WTC11 (cell line): Measurements from ENCODE around the gene SDR42E2. TPM values are rescaled to one million over a fixed set of nuclear protein-coding genes. Genes with fewer than 3 reads are reported as not detected.

ENCODE experiments used
- ATAC-seq: fragments of 200-7000 bp; cut with Tn5 transposase; 2 replicates; pipeline ENCODE4 v1.10.0; 2021; ENCODE audit warnings: mild to moderate bottlenecking, moderate library complexity
- CTCF ChIA-PET: fragments of 300-600 bp; sonication (Branson Sonifier 250); formaldehyde crosslinking; loops from one replicate; lab custom pipeline; 2021; ENCODE audit warnings: antibody characterized with exemption; lab: Charles Lee
- POLR2A ChIA-PET: fragments of 350-600 bp; sonication (Branson Sonifier 250); formaldehyde crosslinking; loops from one replicate; lab custom pipeline; 2021; ENCODE audit warnings: antibody characterized with exemption; lab: Charles Lee
- DNase-seq: peaks from one replicate; pipeline ENCODE4 v3.0.0; 2021; ENCODE audit warnings: low spot score
- H3K27ac Mint-ChIP-seq: 2 replicates; pipeline ENCODE4 v1.8.0; 2021; ENCODE audit warnings: mixed read lengths
- H3K27me3 Mint-ChIP-seq: 2 replicates; pipeline ENCODE4 v1.8.0; 2021; ENCODE audit warnings: low read depth, mild to moderate bottlenecking, moderate library complexity, mixed read lengths
- H3K36me3 Mint-ChIP-seq: 2 replicates; pipeline ENCODE4 v1.8.0; 2021; ENCODE audit warnings: mixed read lengths
- H3K4me1 Mint-ChIP-seq: 2 replicates; pipeline ENCODE4 v1.8.0; 2022; ENCODE audit warnings: mixed read lengths
- H3K4me3 Mint-ChIP-seq: 2 replicates; pipeline ENCODE4 v1.8.0; 2021; ENCODE audit warnings: mild to moderate bottlenecking, moderate library complexity, mixed read lengths
- H3K9me3 Mint-ChIP-seq: 2 replicates; pipeline ENCODE4 v1.8.0; 2021; ENCODE audit warnings: mixed read lengths
- CREM ChIP-seq: sonication (generic); formaldehyde crosslinking; IDR thresholded peaks from 2 replicates; pipeline ENCODE4 v1.8.1; 2022; ENCODE audit warnings: mild to moderate bottlenecking, missing genetic modification reagents, moderate library complexity
- ETV6 ChIP-seq: sonication (generic); formaldehyde crosslinking; IDR thresholded peaks from 2 replicates; pipeline ENCODE4 v1.8.1; 2022; ENCODE audit warnings: mild to moderate bottlenecking, missing genetic modification reagents
- FOXP1 ChIP-seq: sonication (generic); formaldehyde crosslinking; IDR thresholded peaks from 2 replicates; pipeline ENCODE4 v1.8.0; 2022; ENCODE audit warnings: missing genetic modification reagents, mild to moderate bottlenecking, moderate library complexity, borderline replicate concordance
- JUN ChIP-seq: sonication (generic); formaldehyde crosslinking; IDR thresholded peaks from 2 replicates; pipeline ENCODE4 v1.8.0; 2023; ENCODE audit warnings: mild to moderate bottlenecking, missing genetic modification reagents
- KAT7 ChIP-seq: sonication (generic); formaldehyde crosslinking; IDR thresholded peaks from 2 replicates; pipeline ENCODE4 v1.8.1; 2023; ENCODE audit warnings: missing genetic modification reagents, mild to moderate bottlenecking, borderline replicate concordance
- SMAD3 ChIP-seq: sonication (generic); formaldehyde crosslinking; IDR thresholded peaks from 2 replicates; pipeline ENCODE4 v1.8.0; 2022; ENCODE audit warnings: missing genetic modification reagents, mild to moderate bottlenecking, borderline replicate concordance
- SMAD4 ChIP-seq: sonication (generic); formaldehyde crosslinking; IDR thresholded peaks from 2 replicates; pipeline ENCODE4 v1.8.0; 2022; ENCODE audit warnings: mild to moderate bottlenecking, missing genetic modification reagents
- ZNF121 ChIP-seq: sonication (generic); formaldehyde crosslinking; IDR thresholded peaks from 2 replicates; pipeline ENCODE4 v1.8.0; 2023; ENCODE audit warnings: missing genetic modification reagents
- ZNF138 ChIP-seq: sonication (generic); formaldehyde crosslinking; conservative IDR thresholded peaks from 2 replicates; pipeline ENCODE4 v1.8.1; 2022; ENCODE audit warnings: mild to moderate bottlenecking, moderate library complexity, missing genetic modification reagents
- ZNF219 ChIP-seq: sonication (generic); formaldehyde crosslinking; IDR thresholded peaks from 2 replicates; pipeline ENCODE4 v1.8.0; 2023; ENCODE audit warnings: missing genetic modification reagents, mild to moderate bottlenecking, borderline replicate concordance
- total RNA-seq: library from RNA; stranded (reverse); gene quantifications from 3 replicates; pipeline ENCODE4 v1.2.3, GENCODE V29; 2021
- TF ChIP-seq, protein P1 (sequence below): fragments of 200-600 bp; IDR thresholded peaks from 2 replicates; pipeline ENCODE4 v1.8.0; 2022; ENCODE audit warnings: antibody characterized with exemption
- TF ChIP-seq, protein P2 (sequence below): sonication (generic); formaldehyde crosslinking; IDR thresholded peaks from 2 replicates; pipeline ENCODE4 v1.8.1; 2023; ENCODE audit warnings: mild to moderate bottlenecking, missing genetic modification reagents, borderline replicate concordance
- TF ChIP-seq, protein P3 (sequence below): sonication (generic); formaldehyde crosslinking; IDR thresholded peaks from 2 replicates; pipeline ENCODE4 v1.8.1; 2023; ENCODE audit warnings: mild to moderate bottlenecking, missing genetic modification reagents
- TF ChIP-seq, protein P4 (sequence below): sonication (generic); formaldehyde crosslinking; IDR thresholded peaks from 2 replicates; pipeline ENCODE4 v1.8.0; 2022; ENCODE audit warnings: missing genetic modification reagents

SDR42E2 gene
- total RNA-seq, 1 experiment from 2014 or later: 0.13 TPM

DNA sequence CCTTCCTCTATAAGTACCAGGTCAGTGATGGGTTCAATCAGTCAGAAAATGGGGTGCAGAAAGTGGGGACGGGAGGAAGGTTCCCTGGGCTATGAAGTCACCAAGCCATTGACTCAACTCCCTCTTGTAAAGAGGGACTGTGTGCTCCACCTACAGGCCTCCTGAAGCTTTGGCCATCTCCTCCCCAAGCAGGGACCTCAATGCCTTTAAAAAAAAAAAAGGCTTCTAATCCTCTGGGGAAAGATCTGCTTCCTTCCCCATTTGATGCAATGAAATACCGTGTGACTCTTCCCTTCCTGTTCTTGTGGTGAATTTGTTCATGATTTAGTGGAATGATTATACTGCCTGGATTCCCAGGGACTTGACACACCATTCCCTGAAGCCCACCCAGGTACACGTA lies 39.2 kb upstream of the SDR42E2 start:
- TF ChIP-seq SMAD3 (no peak), SMAD4 (CRISPR knock-in tag) (no peak), CREM (CRISPR knock-in tag) (no peak)
- TF ChIP-seq, protein P1, sequence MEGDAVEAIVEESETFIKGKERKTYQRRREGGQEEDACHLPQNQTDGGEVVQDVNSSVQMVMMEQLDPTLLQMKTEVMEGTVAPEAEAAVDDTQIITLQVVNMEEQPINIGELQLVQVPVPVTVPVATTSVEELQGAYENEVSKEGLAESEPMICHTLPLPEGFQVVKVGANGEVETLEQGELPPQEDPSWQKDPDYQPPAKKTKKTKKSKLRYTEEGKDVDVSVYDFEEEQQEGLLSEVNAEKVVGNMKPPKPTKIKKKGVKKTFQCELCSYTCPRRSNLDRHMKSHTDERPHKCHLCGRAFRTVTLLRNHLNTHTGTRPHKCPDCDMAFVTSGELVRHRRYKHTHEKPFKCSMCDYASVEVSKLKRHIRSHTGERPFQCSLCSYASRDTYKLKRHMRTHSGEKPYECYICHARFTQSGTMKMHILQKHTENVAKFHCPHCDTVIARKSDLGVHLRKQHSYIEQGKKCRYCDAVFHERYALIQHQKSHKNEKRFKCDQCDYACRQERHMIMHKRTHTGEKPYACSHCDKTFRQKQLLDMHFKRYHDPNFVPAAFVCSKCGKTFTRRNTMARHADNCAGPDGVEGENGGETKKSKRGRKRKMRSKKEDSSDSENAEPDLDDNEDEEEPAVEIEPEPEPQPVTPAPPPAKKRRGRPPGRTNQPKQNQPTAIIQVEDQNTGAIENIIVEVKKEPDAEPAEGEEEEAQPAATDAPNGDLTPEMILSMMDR: no peak
- TF ChIP-seq, protein P2, sequence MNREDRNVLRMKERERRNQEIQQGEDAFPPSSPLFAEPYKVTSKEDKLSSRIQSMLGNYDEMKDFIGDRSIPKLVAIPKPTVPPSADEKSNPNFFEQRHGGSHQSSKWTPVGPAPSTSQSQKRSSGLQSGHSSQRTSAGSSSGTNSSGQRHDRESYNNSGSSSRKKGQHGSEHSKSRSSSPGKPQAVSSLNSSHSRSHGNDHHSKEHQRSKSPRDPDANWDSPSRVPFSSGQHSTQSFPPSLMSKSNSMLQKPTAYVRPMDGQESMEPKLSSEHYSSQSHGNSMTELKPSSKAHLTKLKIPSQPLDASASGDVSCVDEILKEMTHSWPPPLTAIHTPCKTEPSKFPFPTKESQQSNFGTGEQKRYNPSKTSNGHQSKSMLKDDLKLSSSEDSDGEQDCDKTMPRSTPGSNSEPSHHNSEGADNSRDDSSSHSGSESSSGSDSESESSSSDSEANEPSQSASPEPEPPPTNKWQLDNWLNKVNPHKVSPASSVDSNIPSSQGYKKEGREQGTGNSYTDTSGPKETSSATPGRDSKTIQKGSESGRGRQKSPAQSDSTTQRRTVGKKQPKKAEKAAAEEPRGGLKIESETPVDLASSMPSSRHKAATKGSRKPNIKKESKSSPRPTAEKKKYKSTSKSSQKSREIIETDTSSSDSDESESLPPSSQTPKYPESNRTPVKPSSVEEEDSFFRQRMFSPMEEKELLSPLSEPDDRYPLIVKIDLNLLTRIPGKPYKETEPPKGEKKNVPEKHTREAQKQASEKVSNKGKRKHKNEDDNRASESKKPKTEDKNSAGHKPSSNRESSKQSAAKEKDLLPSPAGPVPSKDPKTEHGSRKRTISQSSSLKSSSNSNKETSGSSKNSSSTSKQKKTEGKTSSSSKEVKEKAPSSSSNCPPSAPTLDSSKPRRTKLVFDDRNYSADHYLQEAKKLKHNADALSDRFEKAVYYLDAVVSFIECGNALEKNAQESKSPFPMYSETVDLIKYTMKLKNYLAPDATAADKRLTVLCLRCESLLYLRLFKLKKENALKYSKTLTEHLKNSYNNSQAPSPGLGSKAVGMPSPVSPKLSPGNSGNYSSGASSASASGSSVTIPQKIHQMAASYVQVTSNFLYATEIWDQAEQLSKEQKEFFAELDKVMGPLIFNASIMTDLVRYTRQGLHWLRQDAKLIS (CRISPR knock-in tag): no peak
- DNase-seq: no peak
- POLR2A ChIA-PET: no interaction called here
- H3K4me3 Mint-ChIP-seq: no peak overlapping the region
- H3K4me1 Mint-ChIP-seq: no peaks in the 10 kb centered on the region
- H3K9me3 Mint-ChIP-seq: peaks cover 3% of the 10 kb centered on the region
- CTCF ChIA-PET: interaction anchor here (1.0 to 1.5 kb wide), 5 partner anchors 14 to 177 kb away, joined by 3 to 13 read pairs (median 3); no protein-coding TSS in a partner anchor
- H3K36me3 Mint-ChIP-seq: no peaks in the 10 kb centered on the region
- H3K27ac Mint-ChIP-seq: no peak overlapping the region
- peaks cover 6% of the 10 kb centered on the region; the same call in 1 of the 2 replicates for H3K27me3 Mint-ChIP-seq
- peak; percentile 81 for ATAC-seq

DNA sequence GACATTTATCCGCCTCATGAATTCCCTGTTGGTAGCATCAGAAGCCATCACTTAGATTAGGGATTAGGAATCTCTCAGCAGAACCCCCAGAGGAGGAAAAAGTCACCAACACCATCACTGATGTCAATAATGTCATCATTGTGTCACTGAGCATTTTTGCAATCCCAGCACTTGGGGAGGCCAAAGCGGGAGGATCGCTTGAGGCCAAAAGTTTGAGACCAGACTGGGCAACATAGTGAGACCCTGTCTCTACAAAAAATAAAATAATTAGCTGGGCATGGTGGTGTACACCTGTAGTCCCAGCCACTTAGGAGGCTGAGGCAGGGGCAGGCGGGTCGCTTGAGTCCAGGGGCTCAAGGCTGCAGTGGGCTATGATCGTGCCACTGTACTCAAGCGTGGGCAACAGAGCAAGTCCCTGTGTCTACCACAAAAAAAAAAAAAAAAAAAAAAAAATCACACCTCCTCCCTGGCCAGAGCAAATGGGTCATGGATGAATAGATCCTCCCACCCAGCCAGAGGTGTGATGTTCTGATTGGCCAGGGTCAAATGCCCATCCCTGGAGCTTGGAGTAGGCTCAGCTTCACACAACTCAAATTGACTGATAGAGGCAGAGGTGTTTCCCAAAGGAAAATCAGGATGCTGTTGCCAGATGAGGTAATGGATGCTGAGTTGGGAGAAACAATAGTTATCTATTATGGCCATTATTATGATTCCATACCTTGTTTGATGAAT lies 38.4 kb upstream of the SDR42E2 start:
- DNase-seq (no peak), ATAC-seq (peak; percentile 70)
- ChIA-PET POLR2A (no interaction called here), CTCF (interaction anchor here (0.7 to 1.5 kb wide), 7 partner anchors 13 to 177 kb away, joined by 3 to 13 read pairs (median 3); no protein-coding TSS in a partner anchor)
- H3K4me1 Mint-ChIP-seq: no peaks in the 10 kb centered on the region
- TF ChIP-seq ETV6 (CRISPR knock-in tag) (no peak), ZNF121 (peak; percentile 80; the same call in 1 of the 2 replicates)
- peaks cover 10% of the 10 kb centered on the region for H3K9me3 Mint-ChIP-seq
- no peak overlapping the region for H3K27ac Mint-ChIP-seq
- H3K4me3 Mint-ChIP-seq: no peak overlapping the region
- H3K27me3 Mint-ChIP-seq: peaks cover 8% of the 10 kb centered on the region
- no peaks in the 10 kb centered on the region for H3K36me3 Mint-ChIP-seq

DNA sequence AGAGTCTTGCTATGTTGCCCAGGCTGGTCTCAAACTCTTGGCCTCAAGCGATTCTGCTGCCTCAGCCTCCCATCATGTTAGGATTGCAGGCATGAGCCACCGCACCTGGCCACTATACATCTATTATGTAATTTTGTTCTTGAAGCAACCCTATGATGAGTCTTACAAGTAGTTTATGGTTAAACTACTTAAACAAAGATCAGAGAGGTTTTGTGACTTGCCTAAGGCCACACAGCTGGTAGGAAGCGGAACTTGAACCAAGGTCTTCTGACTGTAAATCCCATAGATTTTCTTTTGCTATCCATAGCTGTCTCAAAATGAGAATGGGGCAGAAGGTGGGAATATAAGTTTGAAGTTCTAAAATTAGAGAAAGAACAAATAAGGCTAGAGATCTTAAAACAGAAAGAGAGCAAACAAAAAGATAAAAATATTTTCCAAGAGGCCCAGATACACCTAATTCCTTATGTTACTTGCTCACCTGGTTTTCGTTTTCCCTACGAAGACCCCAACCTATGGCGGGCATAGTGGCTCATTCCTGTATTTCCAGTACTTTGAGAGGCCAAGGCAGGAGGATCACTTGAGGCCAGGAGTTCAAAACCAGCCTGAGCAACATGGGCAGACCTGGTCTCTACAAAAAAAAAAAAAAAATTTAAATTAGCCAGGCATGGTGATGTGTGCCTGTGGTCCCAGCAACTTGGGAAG lies 37.6 kb upstream of the SDR42E2 start:
- Mint-ChIP-seq H3K4me1 (no peaks in the 10 kb centered on the region), H3K9me3 (peaks cover 10% of the 10 kb centered on the region), H3K4me3 (no peak overlapping the region), H3K27ac (no peak overlapping the region), H3K27me3 (peaks cover 11% of the 10 kb centered on the region), H3K36me3 (no peaks in the 10 kb centered on the region)
- POLR2A ChIA-PET: no interaction called here
- CTCF ChIA-PET: interaction anchor here (0.7 to 1.5 kb wide), 3 partner anchors 24 to 64 kb away, joined by 3 to 5 read pairs (median 4); no protein-coding TSS in a partner anchor
- DNase-seq (no peak), ATAC-seq (no peak)
- TF ChIP-seq, protein P2 (CRISPR knock-in tag): no peak
- TF ChIP-seq, protein P3, sequence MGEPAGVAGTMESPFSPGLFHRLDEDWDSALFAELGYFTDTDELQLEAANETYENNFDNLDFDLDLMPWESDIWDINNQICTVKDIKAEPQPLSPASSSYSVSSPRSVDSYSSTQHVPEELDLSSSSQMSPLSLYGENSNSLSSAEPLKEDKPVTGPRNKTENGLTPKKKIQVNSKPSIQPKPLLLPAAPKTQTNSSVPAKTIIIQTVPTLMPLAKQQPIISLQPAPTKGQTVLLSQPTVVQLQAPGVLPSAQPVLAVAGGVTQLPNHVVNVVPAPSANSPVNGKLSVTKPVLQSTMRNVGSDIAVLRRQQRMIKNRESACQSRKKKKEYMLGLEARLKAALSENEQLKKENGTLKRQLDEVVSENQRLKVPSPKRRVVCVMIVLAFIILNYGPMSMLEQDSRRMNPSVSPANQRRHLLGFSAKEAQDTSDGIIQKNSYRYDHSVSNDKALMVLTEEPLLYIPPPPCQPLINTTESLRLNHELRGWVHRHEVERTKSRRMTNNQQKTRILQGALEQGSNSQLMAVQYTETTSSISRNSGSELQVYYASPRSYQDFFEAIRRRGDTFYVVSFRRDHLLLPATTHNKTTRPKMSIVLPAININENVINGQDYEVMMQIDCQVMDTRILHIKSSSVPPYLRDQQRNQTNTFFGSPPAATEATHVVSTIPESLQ: no peak
- TF ChIP-seq FOXP1 (no peak), KAT7 (no peak), JUN (CRISPR knock-in tag) (no peak), ZNF219 (CRISPR knock-in tag) (no peak), ZNF138 (CRISPR knock-in tag) (no peak)
- TF ChIP-seq, protein P4, sequence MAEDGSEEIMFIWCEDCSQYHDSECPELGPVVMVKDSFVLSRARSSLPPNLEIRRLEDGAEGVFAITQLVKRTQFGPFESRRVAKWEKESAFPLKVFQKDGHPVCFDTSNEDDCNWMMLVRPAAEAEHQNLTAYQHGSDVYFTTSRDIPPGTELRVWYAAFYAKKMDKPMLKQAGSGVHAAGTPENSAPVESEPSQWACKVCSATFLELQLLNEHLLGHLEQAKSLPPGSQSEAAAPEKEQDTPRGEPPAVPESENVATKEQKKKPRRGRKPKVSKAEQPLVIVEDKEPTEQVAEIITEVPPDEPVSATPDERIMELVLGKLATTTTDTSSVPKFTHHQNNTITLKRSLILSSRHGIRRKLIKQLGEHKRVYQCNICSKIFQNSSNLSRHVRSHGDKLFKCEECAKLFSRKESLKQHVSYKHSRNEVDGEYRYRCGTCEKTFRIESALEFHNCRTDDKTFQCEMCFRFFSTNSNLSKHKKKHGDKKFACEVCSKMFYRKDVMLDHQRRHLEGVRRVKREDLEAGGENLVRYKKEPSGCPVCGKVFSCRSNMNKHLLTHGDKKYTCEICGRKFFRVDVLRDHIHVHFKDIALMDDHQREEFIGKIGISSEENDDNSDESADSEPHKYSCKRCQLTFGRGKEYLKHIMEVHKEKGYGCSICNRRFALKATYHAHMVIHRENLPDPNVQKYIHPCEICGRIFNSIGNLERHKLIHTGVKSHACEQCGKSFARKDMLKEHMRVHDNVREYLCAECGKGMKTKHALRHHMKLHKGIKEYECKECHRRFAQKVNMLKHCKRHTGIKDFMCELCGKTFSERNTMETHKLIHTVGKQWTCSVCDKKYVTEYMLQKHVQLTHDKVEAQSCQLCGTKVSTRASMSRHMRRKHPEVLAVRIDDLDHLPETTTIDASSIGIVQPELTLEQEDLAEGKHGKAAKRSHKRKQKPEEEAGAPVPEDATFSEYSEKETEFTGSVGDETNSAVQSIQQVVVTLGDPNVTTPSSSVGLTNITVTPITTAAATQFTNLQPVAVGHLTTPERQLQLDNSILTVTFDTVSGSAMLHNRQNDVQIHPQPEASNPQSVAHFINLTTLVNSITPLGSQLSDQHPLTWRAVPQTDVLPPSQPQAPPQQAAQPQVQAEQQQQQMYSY: no peak
